Activated CD4-positive, CD25-positive, alpha-beta regulatory T cell (primary cell): ENCODE data around the gene IGF2R.
A peak's percentile ranks its signal among the peaks of the same experiment; 100 is the strongest.
"Not testable (repeated sequence)": the region's sequence is repeated elsewhere in the genome, so short reads cannot be mapped to it uniquely, and the experiment has no call there.

Experiments used
- DNase-seq, 4 experiments: peaks; one replicate each; lab custom pipeline; 2025; lab: John Stamatoyannopoulos, UW

Gene IGF2R

GRCh38 chr6:160137989-160138835, 169.3 kb downstream of the IGF2R start:
- DNase-seq = peak; percentile 14 to 50 (median 32)

- no peak for DNase-seq
These were observed 170.0 kb downstream of the IGF2R start for GRCh38 chr6:160138839-160139419.

GRCh38 chr6:160139420-160139851, 170.6 kb downstream of the IGF2R start:
- no peak for DNase-seq

- not testable (repeated sequence) for DNase-seq
These were observed 171.6 kb downstream of the IGF2R start for GRCh38 chr6:160140493-160140892.

- DNase-seq = no peak
These were observed 172.3 kb downstream of the IGF2R start for GRCh38 chr6:160141001-160141726.

GRCh38 chr6:160142115-160142715, 173.3 kb downstream of the IGF2R start:
- no peak for DNase-seq

GRCh38 chr6:160146454-160147145, 177.7 kb downstream of the IGF2R start:
- no peak for DNase-seq

GRCh38 chr6:160147146-160147536, 178.3 kb downstream of the IGF2R start:
- DNase-seq = no peak

GRCh38 chr6:160154471-160154870, 185.6 kb downstream of the IGF2R start:
- DNase-seq = no peak

- DNase-seq = no peak
These were observed 188.0 kb downstream of the IGF2R start for GRCh38 chr6:160156842-160157241.

- DNase-seq = no peak
These were observed 191.6 kb downstream of the IGF2R start for GRCh38 chr6:160160450-160160849.
